ENCODE data around the gene PCGF1. TPM values are rescaled to one million over a fixed set of nuclear protein-coding genes. Genes with fewer than 3 reads are reported as not detected.

The PCGF1 gene
- total and polyA plus RNA-seq, 9 of the 15 experiments (the other 6 are each of a cell fraction or from before 2014, with no cell fraction given), result 20.3 to 45.7 (median 29.3) TPM

GRCh38 chr2:74538881-74539339 lies 31.4 kb upstream of the PCGF1 start:
- H3K27ac ChIP-seq (ENCODE audit: extremely low read depth, low read depth, low read length), result no peak overlapping the region
- H3K9me1 ChIP-seq (ENCODE audit: control insufficient read depth, insufficient read depth, low read length), result no peaks in the 10 kb centered on the region
- H3K9ac ChIP-seq (ENCODE audit: insufficient read depth in 1 of 2, low read depth in 2 of 2, low read length in 2 of 2), result peak overlapping the region in 1 of 2 experiments; percentile 12; a peak in 1 of 4 replicates
- H2AFZ ChIP-seq (ENCODE audit: low read depth, low read length), result no peak overlapping the region
- intact Hi-C loops (cut with micrococcal nuclease) (no loop called here), in situ Hi-C loops (cut with MboI) (no loop called here)
- BruUV-seq (replicated peaks), result no TSS peak
- no peak for FAIRE-seq
- TF ChIP-seq CEBPG (CRISPR knock-in tag; IDR thresholded peaks at IDR 0.05), result no peak
- peak; percentile 12 to 37; a peak in 1 of 4 replicates for TF ChIP-seq CEBPG (tag; conservative IDR thresholded peaks at IDR 0.05 in 1 of 2, IDR thresholded peaks at IDR 0.05 in 1 of 2)
- TF ChIP-seq SMARCA5 (IDR thresholded peaks at IDR 0.05), result no peak
- TF ChIP-seq CEBPB (tag; IDR thresholded peaks at IDR 0.05), result peak; percentile 88
- no peak for TF ChIP-seq ZSCAN29 (IDR thresholded peaks at IDR 0.05)
- POLR2A ChIA-PET, result interaction anchor here (1.0 to 4.3 kb wide), 2 partner anchors 9 to 35 kb away, joined by 3 to 25 read pairs; partner anchors contain the start of genes AUP1 and HTRA2
- H3K9me3 ChIP-seq (replicated peaks; ENCODE audit: control insufficient read depth, insufficient read depth, low read depth, low read length), result no peaks in the 10 kb centered on the region
- CTCF ChIA-PET (ENCODE audit: low intra/inter-chr PET ratio), result no interaction called here
- H3K79me2 ChIP-seq (ENCODE audit: control insufficient read depth, insufficient read depth, low read length), result no peaks in the 10 kb centered on the region
- peaks cover 5 to 23% of the 10 kb centered on the region in 2 experiments; a peak in 4 of 5 replicates for H3K4me1 ChIP-seq (replicated peaks in 1 of 2; ENCODE audit: control insufficient read depth in 2 of 2, insufficient read depth in 2 of 2, low read length in 2 of 2)
- no peaks in the 10 kb centered on the region for H4K20me1 ChIP-seq (replicated peaks; ENCODE audit: control insufficient read depth, insufficient read depth, low read length)
- H3K4me3 ChIP-seq, result no peak overlapping the region
- no peaks in the 10 kb centered on the region for H3K36me3 ChIP-seq (ENCODE audit: control insufficient read depth, insufficient read depth, low read length)
- DNase-seq (ENCODE audit: extremely low read depth in 1 of 4, low spot score in 3 of 4), result no peak
- H3K4me2 ChIP-seq (ENCODE audit: insufficient read depth, low read length), result no peak overlapping the region
- 29% methylated on average over 6 of the region's 7 CpGs for WGBS (ENCODE audit: insufficient coverage, low coverage, missing lambda C conversion rate)
- H3K27me3 ChIP-seq (ENCODE audit: control insufficient read depth in 2 of 2, insufficient read depth in 2 of 2, low read length in 2 of 2), result no peaks in the 10 kb centered on the region
- no peak for ATAC-seq

- H4K20me1 ChIP-seq (replicated peaks; ENCODE audit: control insufficient read depth, insufficient read depth, low read length), result no peaks in the 10 kb centered on the region
- DNase-seq (ENCODE audit: extremely low read depth in 1 of 4, low spot score in 3 of 4) (no peak), ATAC-seq (no peak), FAIRE-seq (no peak)
- no TSS peak for BruUV-seq (replicated peaks)
- H3K27me3 ChIP-seq (ENCODE audit: control insufficient read depth in 2 of 2, insufficient read depth in 2 of 2, low read length in 2 of 2), result no peaks in the 10 kb centered on the region
- 19% methylated on average over 4 of the region's 4 CpGs for WGBS (ENCODE audit: insufficient coverage, low coverage, missing lambda C conversion rate)
- intact Hi-C loops (cut with micrococcal nuclease), result no loop called here
- H3K79me2 ChIP-seq (ENCODE audit: control insufficient read depth, insufficient read depth, low read length), result peaks cover under 1% of the 10 kb centered on the region; the same call in 1 of the 3 replicates
- in situ Hi-C loops (cut with MboI), result no loop called here
- peaks cover 16% of the 10 kb centered on the region for H3K36me3 ChIP-seq (ENCODE audit: control insufficient read depth, insufficient read depth, low read length)
- peaks cover 6 to 19% of the 10 kb centered on the region in 2 experiments; a peak in 4 of 5 replicates for H3K4me1 ChIP-seq (replicated peaks in 1 of 2; ENCODE audit: control insufficient read depth in 2 of 2, insufficient read depth in 2 of 2, low read length in 2 of 2)
- H3K9ac ChIP-seq (ENCODE audit: insufficient read depth in 1 of 2, low read depth in 2 of 2, low read length in 2 of 2), result no peak overlapping the region
- ChIA-PET POLR2A (interaction anchor here (4.3 kb wide), 1 partner anchor 7 kb away, joined by 25 read pairs; the partner anchor contains the start of genes AUP1 and HTRA2), CTCF (ENCODE audit: low intra/inter-chr PET ratio) (no interaction called here)
- H3K27ac ChIP-seq (ENCODE audit: extremely low read depth, low read depth, low read length), result no peak overlapping the region
- no peaks in the 10 kb centered on the region for H3K9me1 ChIP-seq (ENCODE audit: control insufficient read depth, insufficient read depth, low read length)
- no peak overlapping the region for H3K4me3 ChIP-seq
- H3K4me2 ChIP-seq (ENCODE audit: insufficient read depth, low read length), result no peak overlapping the region
- no peak overlapping the region for H2AFZ ChIP-seq (ENCODE audit: low read depth, low read length)
- no peaks in the 10 kb centered on the region for H3K9me3 ChIP-seq (replicated peaks; ENCODE audit: control insufficient read depth, insufficient read depth, low read depth, low read length)
- TF ChIP-seq ZNF778 (CRISPR knock-in tag; IDR thresholded peaks at IDR 0.05) (no peak), PPARD (CRISPR knock-in tag; IDR thresholded peaks at IDR 0.05) (no peak), ZNF407 (IDR thresholded peaks at IDR 0.05; ENCODE audit: low read depth) (no peak)
Observed at GRCh38 chr2:74537140-74537539, 29.6 kb upstream of the PCGF1 start.

Data from K562 (cell line).